ENCODE measurements around the gene CCSER1.

The CCSER1 gene

DNA sequence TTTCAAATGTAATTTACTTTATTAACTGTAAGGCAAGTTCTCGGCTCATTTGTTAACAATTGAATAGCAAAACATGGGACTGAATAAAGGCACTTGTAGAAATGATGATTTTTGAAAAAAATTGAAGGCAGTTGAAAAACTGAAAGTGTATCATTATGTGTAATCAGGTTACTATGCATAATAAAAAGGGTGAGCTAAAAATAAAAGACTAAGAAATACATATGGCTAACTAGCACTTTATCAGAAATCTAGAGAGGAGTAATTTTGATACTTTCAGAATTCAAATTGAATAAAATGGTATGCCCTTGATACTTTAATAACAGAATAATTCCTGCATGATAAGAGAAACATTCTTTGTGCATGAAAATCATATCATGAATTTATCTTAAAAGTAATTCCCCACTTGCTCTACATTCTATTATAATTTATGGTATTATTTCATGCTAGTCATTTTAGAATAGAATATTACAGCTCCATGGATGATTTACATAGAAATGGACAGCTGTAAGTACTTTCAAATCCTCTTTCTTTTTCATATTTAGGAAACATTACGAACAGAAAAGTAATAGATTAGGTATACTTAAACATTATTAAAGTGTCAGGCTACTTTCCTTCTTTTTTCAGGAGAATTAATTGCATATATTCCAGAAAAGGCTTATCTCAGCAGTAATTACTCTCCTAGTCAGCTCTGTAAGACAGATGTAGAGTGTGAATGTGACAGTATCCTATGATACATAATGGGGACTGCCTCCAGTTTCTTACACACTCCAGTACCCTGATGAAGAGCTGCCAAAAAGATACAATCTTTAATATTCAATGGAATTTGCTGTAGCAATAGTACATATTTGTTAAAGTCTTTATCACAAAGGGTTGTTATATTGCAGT, 697.3 kb downstream of the CCSER1 start:
- Histone ChIP-seq H3K36me3 (ENCODE audit: insufficient read depth, low read length) (no peaks in the 10 kb centered on the region), H3K4me2 (ENCODE audit: insufficient read depth, low read length) (no peak overlapping the region), H3K4me1 (ENCODE audit: insufficient read depth, low read length) (no peaks in the 10 kb centered on the region), H3K79me2 (ENCODE audit: insufficient read depth, low read length) (no peaks in the 10 kb centered on the region), H2AFZ (ENCODE audit: low read depth, low read length) (no peak overlapping the region), H3K27ac (ENCODE audit: low read length) (no peak overlapping the region), H3K27me3 (ENCODE audit: insufficient read depth, low read length, poor library complexity) (no peaks in the 10 kb centered on the region), H3K4me3 (ENCODE audit: low read depth in 1 of 2, low read length in 2 of 2) (no peak overlapping the region), H3K9me3 (ENCODE audit: insufficient read depth, low read length, severe bottlenecking) (no peaks in the 10 kb centered on the region), H3K9ac (ENCODE audit: low read depth, low read length) (no peak overlapping the region), H4K20me1 (ENCODE audit: insufficient read depth, low read length) (no peaks in the 10 kb centered on the region)
- ATAC-seq (ENCODE audit: insufficient read depth, low read depth) (no peak), DNase-seq (no peak)
- TF ChIP-seq EZH2 (IDR thresholded peaks at IDR 0.05; ENCODE audit: borderline replicate concordance, low read depth, low read length, severe bottlenecking), result no peak
- TF ChIP-seq, protein P1, sequence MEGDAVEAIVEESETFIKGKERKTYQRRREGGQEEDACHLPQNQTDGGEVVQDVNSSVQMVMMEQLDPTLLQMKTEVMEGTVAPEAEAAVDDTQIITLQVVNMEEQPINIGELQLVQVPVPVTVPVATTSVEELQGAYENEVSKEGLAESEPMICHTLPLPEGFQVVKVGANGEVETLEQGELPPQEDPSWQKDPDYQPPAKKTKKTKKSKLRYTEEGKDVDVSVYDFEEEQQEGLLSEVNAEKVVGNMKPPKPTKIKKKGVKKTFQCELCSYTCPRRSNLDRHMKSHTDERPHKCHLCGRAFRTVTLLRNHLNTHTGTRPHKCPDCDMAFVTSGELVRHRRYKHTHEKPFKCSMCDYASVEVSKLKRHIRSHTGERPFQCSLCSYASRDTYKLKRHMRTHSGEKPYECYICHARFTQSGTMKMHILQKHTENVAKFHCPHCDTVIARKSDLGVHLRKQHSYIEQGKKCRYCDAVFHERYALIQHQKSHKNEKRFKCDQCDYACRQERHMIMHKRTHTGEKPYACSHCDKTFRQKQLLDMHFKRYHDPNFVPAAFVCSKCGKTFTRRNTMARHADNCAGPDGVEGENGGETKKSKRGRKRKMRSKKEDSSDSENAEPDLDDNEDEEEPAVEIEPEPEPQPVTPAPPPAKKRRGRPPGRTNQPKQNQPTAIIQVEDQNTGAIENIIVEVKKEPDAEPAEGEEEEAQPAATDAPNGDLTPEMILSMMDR (IDR thresholded peaks at IDR 0.05; ENCODE audit: borderline replicate concordance, extremely low read depth, low read length, poor library complexity, severe bottlenecking), result no peak

GRCh38 chr4:90825849-90826248, 698.7 kb downstream of the CCSER1 start:
- no peak for TF ChIP-seq EZH2 (IDR thresholded peaks at IDR 0.05; ENCODE audit: borderline replicate concordance, low read depth, low read length, severe bottlenecking)
- TF ChIP-seq, protein P1 (IDR thresholded peaks at IDR 0.05; ENCODE audit: borderline replicate concordance, extremely low read depth, low read length, poor library complexity, severe bottlenecking), result no peak

GRCh38 chr4:90833706-90834105, 706.5 kb downstream of the CCSER1 start:
- DNase-seq (no peak), ATAC-seq (ENCODE audit: insufficient read depth, low read depth) (no peak)
- Histone ChIP-seq H3K36me3 (ENCODE audit: insufficient read depth, low read length) (no peaks in the 10 kb centered on the region), H3K4me2 (ENCODE audit: insufficient read depth, low read length) (no peak overlapping the region), H3K27ac (ENCODE audit: low read length) (no peak overlapping the region), H3K9me3 (ENCODE audit: insufficient read depth, low read length, severe bottlenecking) (no peaks in the 10 kb centered on the region), H3K27me3 (ENCODE audit: insufficient read depth, low read length, poor library complexity) (no peaks in the 10 kb centered on the region), H3K4me3 (ENCODE audit: low read depth in 1 of 2, low read length in 2 of 2) (no peak overlapping the region), H2AFZ (ENCODE audit: low read depth, low read length) (no peak overlapping the region), H3K79me2 (ENCODE audit: insufficient read depth, low read length) (no peaks in the 10 kb centered on the region), H3K9ac (ENCODE audit: low read depth, low read length) (no peak overlapping the region), H4K20me1 (ENCODE audit: insufficient read depth, low read length) (no peaks in the 10 kb centered on the region), H3K4me1 (ENCODE audit: insufficient read depth, low read length) (no peaks in the 10 kb centered on the region)
- TF ChIP-seq EZH2 (IDR thresholded peaks at IDR 0.05; ENCODE audit: borderline replicate concordance, low read depth, low read length, severe bottlenecking), result no peak
- TF ChIP-seq, protein P1 (IDR thresholded peaks at IDR 0.05; ENCODE audit: borderline replicate concordance, extremely low read depth, low read length, poor library complexity, severe bottlenecking), result no peak

More at GRCh38 chr4:90825849-90826248, 698.7 kb downstream of the CCSER1 start:
- Histone ChIP-seq H3K4me2 (ENCODE audit: insufficient read depth, low read length) (no peak overlapping the region), H3K79me2 (ENCODE audit: insufficient read depth, low read length) (no peaks in the 10 kb centered on the region), H3K9me3 (ENCODE audit: insufficient read depth, low read length, severe bottlenecking) (no peaks in the 10 kb centered on the region), H3K27ac (ENCODE audit: low read length) (no peak overlapping the region), H3K27me3 (ENCODE audit: insufficient read depth, low read length, poor library complexity) (no peaks in the 10 kb centered on the region), H3K9ac (ENCODE audit: low read depth, low read length) (no peak overlapping the region), H3K4me3 (ENCODE audit: low read depth in 1 of 2, low read length in 2 of 2) (no peak overlapping the region), H2AFZ (ENCODE audit: low read depth, low read length) (no peak overlapping the region), H4K20me1 (ENCODE audit: insufficient read depth, low read length) (no peaks in the 10 kb centered on the region), H3K36me3 (ENCODE audit: insufficient read depth, low read length) (no peaks in the 10 kb centered on the region), H3K4me1 (ENCODE audit: insufficient read depth, low read length) (no peaks in the 10 kb centered on the region)
- DNase-seq, result no peak
- no peak for ATAC-seq (ENCODE audit: insufficient read depth, low read depth)
